Erythroblast (primary cell): ENCODE data around the gene VSX2.

Experiments
- GATA1 ChIP-seq: IDR thresholded peaks from 2 replicates; pipeline ENCODE4 v1.6.1; 2011; ENCODE audit warnings: low read depth, mild to moderate bottlenecking, control low read depth, low read length, moderate library complexity
- POLR2A ChIP-seq: IDR thresholded peaks from 2 replicates; pipeline ENCODE4 v1.6.1; 2011; ENCODE audit warnings: mild to moderate bottlenecking, low read length

- TF ChIP-seq POLR2A (no peak), GATA1 (no peak)
Measured at GRCh38 chr14:74240794-74241651, 1.8 kb downstream of the VSX2 start.
